Stimulated activated CD8-positive, alpha-beta memory T cell treated with anti-CD3 and anti-CD28 coated beads, Interleukin-15, amount 100 ng/mL, for 48 hours (primary cell): ENCODE measurements around the gene WBP1.

Source experiments
- DNase-seq, 2 donors: peaks; one replicate each; pipeline ENCODE4 v3.0.0-alpha.2; 2020; ENCODE audit warnings: low read depth in 2 of 2

WBP1 gene

DNA sequence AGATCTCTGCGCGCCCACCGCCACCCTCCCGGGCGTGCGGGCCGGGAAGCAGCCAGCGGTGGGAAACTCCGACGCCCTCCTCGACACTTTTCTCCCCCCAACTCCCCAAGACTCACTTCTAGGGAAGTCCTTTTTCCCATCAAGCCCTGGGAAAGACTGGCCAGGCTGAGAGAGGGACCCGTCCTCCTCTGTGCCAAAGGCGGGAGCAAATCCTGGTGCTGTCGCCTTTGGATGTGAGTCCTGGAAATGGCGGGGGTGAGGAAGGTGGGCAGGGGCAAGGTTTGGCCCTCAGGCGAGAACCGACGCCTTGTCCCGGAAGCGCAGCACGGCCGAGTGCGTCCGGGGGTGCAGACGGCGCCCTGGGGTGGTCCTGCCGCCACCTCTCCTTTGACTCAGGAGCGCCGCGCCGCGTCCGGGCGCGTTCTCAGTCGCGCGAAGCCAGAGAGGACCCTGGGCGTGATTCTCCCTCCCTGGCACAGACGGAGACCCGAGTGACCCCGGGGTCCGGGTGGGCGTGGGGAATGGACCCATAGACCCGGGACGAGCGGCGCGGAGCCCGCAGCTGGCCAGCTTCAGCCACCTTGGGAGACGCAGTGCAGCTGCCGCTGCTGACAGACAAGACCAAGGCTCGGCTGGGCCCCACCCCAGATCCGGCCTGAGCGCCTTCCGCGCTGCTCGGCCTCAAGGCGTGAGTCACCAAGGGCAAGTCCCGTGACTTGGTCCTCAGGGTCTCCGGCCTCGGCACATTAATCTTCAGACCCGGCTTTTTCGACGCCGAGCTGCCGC, 44.7 kb downstream of the WBP1 start:
- DNase-seq = peak; percentile 56 to 62

- no peak for DNase-seq
These were observed 45.6 kb downstream of the WBP1 start for GRCh38 chr2:74503506-74504475.

- DNase-seq = no peak
These were observed 46.4 kb downstream of the WBP1 start for GRCh38 chr2:74504591-74504990.

DNA sequence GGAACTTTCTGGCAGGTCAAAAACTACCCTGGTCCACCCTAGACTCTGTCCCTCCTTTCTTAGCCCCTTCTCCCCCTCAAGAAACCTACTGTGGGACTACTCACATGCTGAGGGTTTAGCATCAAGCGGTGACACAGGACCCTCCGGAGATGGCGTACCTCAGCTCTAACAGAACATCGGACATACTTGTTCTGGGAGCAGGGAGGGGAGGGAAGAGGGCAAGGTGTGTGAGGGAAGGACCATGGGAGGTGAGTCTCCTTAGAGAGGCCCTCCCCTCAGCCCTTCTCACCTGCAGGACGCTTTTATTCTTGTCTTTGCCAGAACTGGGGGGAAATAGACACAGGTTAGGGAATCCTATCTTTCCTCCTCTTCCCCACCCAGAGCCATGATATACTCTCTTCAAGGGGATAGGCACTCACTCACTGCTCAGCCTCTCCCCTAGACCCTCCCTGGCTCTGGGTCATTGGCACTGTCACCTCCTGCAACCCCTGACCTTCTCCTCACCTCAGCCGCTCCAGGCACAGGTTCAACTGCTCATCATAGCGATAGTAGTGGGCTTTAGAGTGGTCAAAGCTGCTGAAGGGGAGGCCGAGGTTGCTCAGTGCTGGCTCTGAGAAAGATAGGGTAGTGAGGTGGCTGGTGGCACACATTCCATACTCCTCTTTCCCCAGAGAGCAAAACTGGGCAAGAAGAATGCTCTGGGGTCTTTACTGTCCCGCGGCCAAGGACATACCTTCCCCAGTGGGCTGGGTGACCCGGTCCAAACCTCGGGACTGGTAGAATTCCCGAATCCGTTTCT, 47.4 kb downstream of the WBP1 start:
- no peak for DNase-seq

GRCh38 chr2:74507145-74507925, 49.1 kb downstream of the WBP1 start, which contains the start of gene PCGF1:
PCGF1 (minus strand) TSS chr2:74507695; CDS start chr2:74507668, 27 bp downstream.
- peak; percentile 97 for DNase-seq

DNA sequence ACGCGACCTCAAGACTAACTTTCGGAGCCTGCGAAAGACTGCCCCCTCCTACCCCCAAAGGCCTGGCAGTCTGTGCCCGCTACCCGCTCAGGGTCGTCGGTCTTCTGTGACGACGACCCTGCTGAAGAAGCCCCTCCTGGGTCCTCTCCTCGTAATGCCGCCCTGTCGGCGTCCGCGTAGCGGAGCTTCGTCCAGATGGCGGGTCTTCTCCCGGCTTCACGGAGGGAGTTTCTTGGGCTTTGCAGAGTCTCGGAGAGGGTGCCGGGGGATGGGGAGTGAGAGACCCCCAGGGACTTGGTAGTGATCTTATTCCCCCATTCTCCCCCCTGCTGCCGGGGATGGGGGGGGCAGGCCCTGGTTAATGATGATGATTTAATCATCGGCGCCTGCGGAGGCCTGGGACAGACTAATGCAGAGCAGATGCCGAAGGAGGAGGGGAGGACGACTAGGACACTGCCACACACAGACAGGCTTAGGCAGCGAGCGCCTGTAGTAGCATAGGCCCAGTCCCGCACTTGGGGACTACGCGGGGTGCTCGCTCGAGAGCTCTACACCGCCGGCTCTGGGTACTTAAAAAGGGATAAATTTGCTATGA, 49.8 kb downstream of the WBP1 start:
- DNase-seq = no peak

- no peak for DNase-seq
These were observed 52.0 kb downstream of the WBP1 start for GRCh38 chr2:74510272-74510671.
